Loucy (cell line): Measurements from ENCODE around the gene LRBA.

Experiments
- CTCF ChIP-seq: fragments of 200-600 bp; sonication (generic); conservative IDR thresholded peaks from 2 replicates; pipeline ENCODE4 v1.5.1; 2014; ENCODE audit warnings: mild to moderate bottlenecking, antibody characterized with exemption, low read length
- EZH2phosphoT487 ChIP-seq: fragments of 200-600 bp; IDR thresholded peaks from 2 replicates; pipeline ENCODE4 v1.6.1; 2018; ENCODE audit warnings: antibody characterized with exemption, mild to moderate bottlenecking, moderate library complexity, borderline replicate concordance

- no peak for TF ChIP-seq CTCF
- no peak for TF ChIP-seq EZH2phosphoT487
Measured at GRCh38 chr4:150681063-150681462, 334.0 kb downstream of the LRBA start.
